B cell (primary cell): Measurements from ENCODE around the gene GALM. TPM values are rescaled to one million over a fixed set of nuclear protein-coding genes. Genes with fewer than 3 reads are reported as not detected.

Source experiments
- ATAC-seq: fragments of 200-7000 bp; cut with Tn5 transposase; one replicate; pipeline ENCODE4 v1.10.0; 2021; ENCODE audit warnings: low read depth, mild to moderate bottlenecking, moderate number of reproducible peaks, moderate library complexity
- CTCF ChIA-PET: fragments of 350-600 bp; sonication (Branson Sonifier 250); formaldehyde crosslinking; loops from one replicate; lab custom pipeline; 2021; ENCODE audit warnings: antibody characterized with exemption, inconsistent platforms; lab: Charles Lee
- POLR2A ChIA-PET: fragments of 350-600 bp; sonication (Branson Sonifier 250); formaldehyde crosslinking; loops from one replicate; lab custom pipeline; 2021; ENCODE audit warnings: antibody characterized with exemption; lab: Charles Lee
- DNase-seq: peaks from one replicate; pipeline ENCODE4 v3.0.0; 2013
- H2AFZ ChIP-seq: 2 replicates; pipeline ENCODE4 v1.6.1; 2012; ENCODE audit warnings: mild to moderate bottlenecking, low read depth, low read length; ENCODE audit not compliant: insufficient read depth, poor library complexity, severe bottlenecking
- H3K27ac ChIP-seq, 2 donors: 1 replicate in 1 of 2; 2 replicates in 1 of 2; pipeline ENCODE4 v1.5.1; 2012 to 2013; ENCODE audit warnings: low read length in 2 of 2, mild to moderate bottlenecking in 2 of 2, moderate library complexity in 1 of 2
- H3K27me3 ChIP-seq, 4 experiments: fragments of 200-600 bp in 1 of 4; sonication (generic) in 1 of 4; replicated peaks in 1 of 4; 1 replicate in 2 of 4; 2 replicates in 2 of 4; pipeline versions ENCODE4 v1.6.1 to v1.7.0; 2013 to 2016; ENCODE audit warnings: low read length in 3 of 4, mild to moderate bottlenecking in 2 of 4, mixed read lengths in 1 of 4, moderate library complexity in 1 of 4; ENCODE audit not compliant: insufficient read depth in 4 of 4, control insufficient read depth in 3 of 4; ENCODE audit errors: control extremely low read depth in 1 of 4
- H3K36me3 ChIP-seq, 2 experiments: replicated peaks in 1 of 2; 1 replicate in 1 of 2; 2 replicates in 1 of 2; pipeline versions ENCODE4 v1.6.1 to v1.7.1; 2013; ENCODE audit warnings: low read length in 1 of 2; ENCODE audit not compliant: insufficient read depth in 2 of 2, control insufficient read depth in 1 of 2; ENCODE audit errors: control extremely low read depth in 1 of 2, extremely low read depth in 1 of 2
- H3K4me1 ChIP-seq, 2 donors: fragments of 200-600 bp in 1 of 2; sonication (generic) in 1 of 2; 1 replicate in 1 of 2; 2 replicates in 1 of 2; pipeline versions ENCODE4 v1.5.1 to v1.6.1; 2013 to 2017; ENCODE audit warnings: low read length in 2 of 2; ENCODE audit not compliant: control insufficient read depth in 2 of 2, insufficient read depth in 2 of 2
- H3K4me2 ChIP-seq: replicated peaks from 2 replicates; pipeline ENCODE3; 2012; ENCODE audit warnings: mild to moderate bottlenecking, low read depth, low read length; ENCODE audit not compliant: poor library complexity, severe bottlenecking
- H3K4me3 ChIP-seq, 5 experiments: fragments of 200-600 bp in 1 of 5; sonication (generic) in 1 of 5; 1 replicate in 3 of 5; 2 replicates in 2 of 5; pipeline versions ENCODE4 v1.5.1 to v1.7.0; 2011 to 2016; ENCODE audit warnings: low read length in 4 of 5, mild to moderate bottlenecking in 4 of 5, low read depth in 2 of 5, control low read depth in 1 of 5, moderate library complexity in 1 of 5; ENCODE audit not compliant: insufficient read depth in 1 of 5; ENCODE audit errors: control extremely low read depth in 1 of 5, extremely low read depth in 1 of 5
- H3K79me2 ChIP-seq: fragments of 200-600 bp; sonication (generic); one replicate; pipeline ENCODE4 v1.6.0; 2016; ENCODE audit warnings: low read length; ENCODE audit not compliant: control insufficient read depth, insufficient read depth
- H3K9ac ChIP-seq: fragments of 200-600 bp; sonication (generic); 2 replicates; pipeline ENCODE4 v1.6.1; 2017; ENCODE audit warnings: mild to moderate bottlenecking, low read length, moderate library complexity
- H3K9me3 ChIP-seq, 3 donors: one replicate each; pipeline versions ENCODE4 v1.6.1 to v1.7.1; 2013; ENCODE audit warnings: low read length in 2 of 3; ENCODE audit not compliant: control insufficient read depth in 2 of 3, insufficient read depth in 1 of 3; ENCODE audit errors: control extremely low read depth in 1 of 3
- H4K20me1 ChIP-seq: 2 replicates; pipeline ENCODE4 v1.6.0; 2012; ENCODE audit warnings: mild to moderate bottlenecking, low read length; ENCODE audit not compliant: insufficient read depth, control insufficient read depth, poor library complexity, severe bottlenecking
- H3K27ac Mint-ChIP-seq: one replicate; pipeline ENCODE4 v1.8.0; 2021; ENCODE audit warnings: mixed read lengths
- H3K27me3 Mint-ChIP-seq: one replicate; pipeline ENCODE4 v1.8.0; 2021; ENCODE audit warnings: mixed read lengths
- H3K4me1 Mint-ChIP-seq: one replicate; pipeline ENCODE4 v1.8.0; 2021; ENCODE audit warnings: mixed read lengths
- H3K4me3 Mint-ChIP-seq: one replicate; pipeline ENCODE4 v1.8.0; 2021; ENCODE audit warnings: mixed read lengths
- H3K9me3 Mint-ChIP-seq: one replicate; pipeline ENCODE4 v1.8.0; 2022; ENCODE audit warnings: mixed read lengths; ENCODE audit not compliant: insufficient read depth
- EZH2 ChIP-seq: IDR thresholded peaks from 2 replicates; pipeline ENCODE4 v1.6.1; 2012; ENCODE audit warnings: borderline replicate concordance, low read depth, mild to moderate bottlenecking, moderate library complexity, low read length; ENCODE audit not compliant: insufficient read depth, poor library complexity, severe bottlenecking
- WGBS: methylation state at CpG from one replicate; pipeline ENCODE4 v1.1.5; 2013; ENCODE audit warnings: missing lambda C conversion rate; ENCODE audit not compliant: insufficient coverage; 5-methylcytosine and 5-hydroxymethylcytosine counted together
- intact Hi-C: fragments of 100-400 bp; cut with micrococcal nuclease; formaldehyde crosslinking; loops from one replicate; pipeline ENCODE4 v1.10.0; 2022
- polyA plus RNA-seq: library from polyadenylated mRNA; depleted of rRNA; stranded (reverse); fragments of >200 nt; gene quantifications from 2 replicates; pipeline ENCODE4 v1.2.3, GENCODE V29; 2012
- total RNA-seq, 2 donors: library from RNA; stranded (reverse); fragments of 120-200 nt in 1 of 2; gene quantifications; 1 replicate in 1 of 2; 2 replicates in 1 of 2; pipeline versions ENCODE4 v1.2.3 to v1.2.4, GENCODE V29; 2013 to 2022
- TF ChIP-seq, protein P1 (sequence below): fragments of 200-600 bp; IDR thresholded peaks from one replicate; pipeline ENCODE4 v1.8.0; 2022; ENCODE audit warnings: antibody characterized with exemption, mild to moderate bottlenecking

GALM gene
- total and polyA plus RNA-seq, 2 donors (not counting 1 experiment from before 2014, with no cell fraction given), result 5.1 to 9.7 TPM

DNA sequence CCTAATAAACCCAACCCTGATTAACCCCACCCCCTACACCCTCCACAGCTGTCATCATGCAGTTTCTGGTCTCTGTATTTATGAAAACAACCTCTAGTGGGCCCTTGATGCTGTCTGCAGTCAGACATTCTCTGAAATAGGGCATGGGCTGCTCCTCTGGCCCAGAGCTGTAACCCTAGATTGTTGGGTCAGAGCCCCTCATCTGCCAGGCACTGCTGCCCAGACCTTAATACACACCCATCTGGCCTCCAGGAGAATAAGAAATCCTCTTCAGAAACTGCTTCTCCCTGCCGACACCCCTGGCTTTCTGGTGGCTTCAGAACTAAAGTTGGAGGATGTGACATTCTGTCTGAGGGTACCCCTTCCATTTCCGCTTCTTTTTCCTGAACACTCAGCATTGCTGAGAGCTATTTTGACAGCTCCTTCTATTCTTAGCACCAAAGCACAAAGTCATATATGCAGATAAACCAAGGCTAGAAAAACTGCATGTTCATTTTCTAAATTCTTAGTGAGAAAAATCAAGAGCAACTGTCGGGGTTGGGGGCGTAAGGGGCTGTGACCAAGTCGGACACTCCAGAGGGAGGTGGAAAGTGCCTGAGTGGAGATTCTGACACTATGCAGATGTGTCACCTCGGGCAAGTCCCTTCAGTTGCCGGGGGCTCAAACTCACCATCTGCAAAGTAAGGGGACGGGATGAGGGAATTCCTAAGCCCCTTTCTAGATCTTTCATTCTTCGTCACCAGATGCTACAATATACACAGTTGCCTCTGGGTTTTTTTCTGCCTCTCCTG lies 56.6 kb downstream of the GALM start:
- Histone ChIP-seq H3K27ac (no peak overlapping the region), H3K79me2 (no peaks in the 10 kb centered on the region), H4K20me1 (no peaks in the 10 kb centered on the region), H3K9me3 (peaks cover 0 to 7% (median 0%) of the 10 kb centered on the region in 3 donors), H3K9ac (no peak overlapping the region), H3K4me3 (no peak overlapping the region), H3K27me3 (no peaks in the 10 kb centered on the region), H3K4me2 (no peak overlapping the region), H2AFZ (no peak overlapping the region), H3K36me3 (no peaks in the 10 kb centered on the region), H3K4me1 (peaks cover 11% of the 10 kb centered on the region in 2 donors)
- Mint-ChIP-seq H3K4me3 (no peak overlapping the region), H3K4me1 (peaks cover 23% of the 10 kb centered on the region), H3K9me3 (peaks cover 3% of the 10 kb centered on the region), H3K27me3 (no peaks in the 10 kb centered on the region), H3K27ac (no peak overlapping the region)
- DNase-seq (no peak), ATAC-seq (no peak)
- POLR2A ChIA-PET, result no interaction called here
- CTCF ChIA-PET, result interaction anchor here (1.5 kb wide), 1 partner anchor 141 kb away, joined by 6 read pairs; no protein-coding TSS in a partner anchor
- WGBS, result 13% methylated on average over 4 of the region's 9 CpGs
- no peak for TF ChIP-seq EZH2
- TF ChIP-seq, protein P1, sequence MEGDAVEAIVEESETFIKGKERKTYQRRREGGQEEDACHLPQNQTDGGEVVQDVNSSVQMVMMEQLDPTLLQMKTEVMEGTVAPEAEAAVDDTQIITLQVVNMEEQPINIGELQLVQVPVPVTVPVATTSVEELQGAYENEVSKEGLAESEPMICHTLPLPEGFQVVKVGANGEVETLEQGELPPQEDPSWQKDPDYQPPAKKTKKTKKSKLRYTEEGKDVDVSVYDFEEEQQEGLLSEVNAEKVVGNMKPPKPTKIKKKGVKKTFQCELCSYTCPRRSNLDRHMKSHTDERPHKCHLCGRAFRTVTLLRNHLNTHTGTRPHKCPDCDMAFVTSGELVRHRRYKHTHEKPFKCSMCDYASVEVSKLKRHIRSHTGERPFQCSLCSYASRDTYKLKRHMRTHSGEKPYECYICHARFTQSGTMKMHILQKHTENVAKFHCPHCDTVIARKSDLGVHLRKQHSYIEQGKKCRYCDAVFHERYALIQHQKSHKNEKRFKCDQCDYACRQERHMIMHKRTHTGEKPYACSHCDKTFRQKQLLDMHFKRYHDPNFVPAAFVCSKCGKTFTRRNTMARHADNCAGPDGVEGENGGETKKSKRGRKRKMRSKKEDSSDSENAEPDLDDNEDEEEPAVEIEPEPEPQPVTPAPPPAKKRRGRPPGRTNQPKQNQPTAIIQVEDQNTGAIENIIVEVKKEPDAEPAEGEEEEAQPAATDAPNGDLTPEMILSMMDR, result no peak
- intact Hi-C loops, result no loop called here

DNA sequence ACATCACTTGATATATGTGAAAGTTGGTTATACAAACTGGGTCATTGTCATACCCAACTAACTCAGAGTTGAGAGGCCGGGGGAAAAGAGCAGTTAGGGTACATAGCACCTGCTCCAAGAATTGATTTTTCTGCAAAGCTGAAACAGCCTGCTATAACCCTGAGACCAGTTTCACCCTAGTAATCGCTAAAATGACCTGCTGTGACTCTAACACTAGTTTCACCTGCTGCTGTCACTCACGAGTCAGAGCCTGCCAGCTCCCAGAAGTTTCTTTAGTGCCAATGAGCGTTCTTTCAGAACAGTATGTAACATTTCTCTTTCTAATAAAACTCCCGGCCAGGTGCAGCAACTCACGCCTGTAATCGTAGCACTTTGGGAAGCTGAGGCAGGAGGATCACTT lies 57.3 kb downstream of the GALM start:
- 74% methylated on average over 4 of the region's 7 CpGs for WGBS
- H3K27ac Mint-ChIP-seq, result no peak overlapping the region

More for the DNA sequence above, 57.3 kb downstream of the GALM start:
- Histone ChIP-seq H3K9me3 (peaks cover 0 to 7% (median 0%) of the 10 kb centered on the region in 3 donors), H3K27ac (no peak overlapping the region), H3K4me1 (peaks cover 11% of the 10 kb centered on the region in 2 donors), H3K36me3 (no peaks in the 10 kb centered on the region), H2AFZ (no peak overlapping the region), H4K20me1 (no peaks in the 10 kb centered on the region), H3K9ac (no peak overlapping the region), H3K27me3 (no peaks in the 10 kb centered on the region), H3K79me2 (no peaks in the 10 kb centered on the region), H3K4me3 (no peak overlapping the region), H3K4me2 (no peak overlapping the region)
- intact Hi-C loops, result no loop called here
- H3K9me3 Mint-ChIP-seq, result peaks cover 3% of the 10 kb centered on the region
- DNase-seq (no peak), ATAC-seq (no peak)
- CTCF ChIA-PET, result interaction anchor here (0.8 to 1.5 kb wide), 3 partner anchors 8 to 188 kb away, joined by 3 to 6 read pairs (median 3); no protein-coding TSS in a partner anchor
- POLR2A ChIA-PET, result no interaction called here
- H3K4me1 Mint-ChIP-seq, result peaks cover 23% of the 10 kb centered on the region
- H3K4me3 Mint-ChIP-seq, result no peak overlapping the region
- TF ChIP-seq, protein P1, result no peak
- TF ChIP-seq EZH2, result no peak
- H3K27me3 Mint-ChIP-seq, result no peaks in the 10 kb centered on the region
